NCI-H2227 treated with DMSO at 0.1 percent for 48 hours (cell line): ENCODE data around the gene CITED1.
A peak's percentile ranks its signal among the peaks of the same experiment; 100 is the strongest.

Experiments
- DNase-seq: peaks from one replicate; lab custom pipeline; 2025; lab: John Stamatoyannopoulos, UW

The CITED1 gene

DNA sequence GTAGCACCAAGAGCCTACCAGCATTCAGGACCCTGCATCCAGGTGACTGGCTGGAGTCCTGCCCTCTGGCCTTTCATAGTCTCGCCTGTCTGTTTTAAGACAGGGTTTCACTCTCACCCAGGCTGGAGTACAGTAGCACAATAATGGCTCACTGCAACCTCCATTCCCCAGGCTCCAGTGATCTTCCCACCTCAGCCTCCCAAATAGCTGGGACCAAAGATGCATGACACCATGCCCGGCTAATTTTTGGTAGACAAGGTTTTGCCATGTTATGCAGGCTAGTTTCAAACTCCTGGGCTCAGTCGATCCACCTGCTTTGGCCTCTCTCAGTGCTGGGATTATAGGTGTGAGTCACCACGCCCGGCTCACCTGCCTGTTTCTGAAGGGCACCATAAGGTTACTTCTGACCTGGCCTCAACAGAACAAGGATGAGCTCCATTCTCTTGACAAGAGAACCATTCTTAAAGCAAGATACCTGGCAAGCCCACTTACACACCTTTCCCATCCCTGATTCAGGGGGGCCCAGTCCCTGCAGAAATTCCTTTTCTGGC lies 35.3 kb downstream of the CITED1 start:
- no peak for DNase-seq

DNA sequence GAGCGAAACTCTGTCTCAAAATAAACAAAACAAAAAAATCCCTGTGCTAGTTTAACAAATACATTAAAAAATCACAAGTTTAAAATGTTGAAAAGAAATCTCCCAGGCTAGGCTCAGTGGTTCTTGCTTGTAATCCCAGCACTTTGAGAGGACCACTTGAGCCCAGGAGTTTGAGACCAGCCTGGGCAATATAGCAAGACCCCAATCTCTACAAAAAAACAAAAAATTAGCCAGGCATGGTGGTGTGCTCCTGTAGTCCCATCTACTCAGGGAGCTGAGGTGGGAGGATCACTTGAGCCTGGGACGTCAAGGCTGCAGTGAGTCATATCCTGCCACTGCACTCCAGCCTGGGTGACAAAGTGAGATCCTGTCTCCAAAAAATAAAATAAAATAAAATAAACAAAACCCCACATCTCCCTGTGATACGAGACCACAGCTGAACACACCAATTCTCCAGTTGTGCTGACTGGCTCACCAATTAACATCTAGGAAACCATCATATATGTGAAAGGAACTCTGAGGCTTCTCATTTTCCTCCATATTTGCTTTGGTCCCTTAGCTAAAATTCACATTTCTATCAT lies 36.0 kb downstream of the CITED1 start:
- no peak for DNase-seq

DNA sequence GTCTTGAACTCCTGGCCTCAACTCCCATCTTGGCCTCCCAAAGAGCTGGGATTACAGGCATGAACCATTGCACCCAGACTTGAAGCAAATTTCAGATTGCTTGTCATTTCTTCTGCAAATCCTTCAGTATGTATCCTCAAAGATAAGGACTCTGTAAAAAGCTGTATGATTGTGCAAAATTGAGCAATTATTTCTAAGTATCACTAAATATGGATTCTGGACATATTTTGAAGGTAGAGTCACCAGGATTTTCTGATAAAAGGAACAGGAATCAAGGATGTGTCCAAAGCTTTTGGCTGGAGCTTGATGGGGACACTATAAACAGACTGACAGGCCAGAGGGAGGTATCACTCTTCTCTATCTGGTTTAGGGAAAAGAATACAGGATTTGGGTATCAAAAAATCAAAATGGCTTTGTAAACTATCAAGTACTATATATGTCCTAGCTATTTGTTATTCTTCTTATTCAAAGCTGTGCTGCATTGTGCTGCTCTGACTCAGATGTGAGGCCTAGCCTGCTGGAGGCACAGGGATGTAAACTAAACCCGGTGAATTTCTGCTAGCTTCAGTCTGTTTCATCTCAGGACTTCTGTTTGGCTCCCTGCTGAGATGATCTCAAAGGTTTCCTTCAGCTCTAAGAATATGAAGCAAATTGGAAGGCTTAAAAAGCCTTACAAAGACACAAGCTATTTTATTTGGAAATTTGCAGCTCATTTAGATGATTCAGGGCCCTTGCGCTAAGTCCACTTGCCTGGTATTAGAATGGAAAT lies 36.9 kb downstream of the CITED1 start:
- peak; percentile 61 for DNase-seq

DNA sequence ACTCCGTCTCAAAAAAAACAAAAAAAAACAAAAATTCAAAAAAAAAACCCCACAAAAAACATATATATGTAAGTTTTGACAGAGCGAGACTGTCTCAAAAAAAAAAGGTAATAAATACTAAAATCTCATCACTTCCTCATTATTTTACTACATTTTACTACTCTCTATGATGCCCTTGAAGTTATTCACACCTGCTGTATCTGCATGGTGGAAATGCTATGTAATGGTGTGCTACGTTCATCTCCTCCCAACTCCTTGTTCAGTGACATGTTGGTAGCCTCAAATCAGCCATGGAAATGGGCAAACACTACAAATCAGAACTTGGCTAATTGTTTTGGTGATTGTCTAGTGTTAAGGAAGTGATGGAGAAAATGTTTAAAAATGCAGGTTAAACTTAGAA lies 40.5 kb downstream of the CITED1 start:
- DNase-seq, result no peak

DNA sequence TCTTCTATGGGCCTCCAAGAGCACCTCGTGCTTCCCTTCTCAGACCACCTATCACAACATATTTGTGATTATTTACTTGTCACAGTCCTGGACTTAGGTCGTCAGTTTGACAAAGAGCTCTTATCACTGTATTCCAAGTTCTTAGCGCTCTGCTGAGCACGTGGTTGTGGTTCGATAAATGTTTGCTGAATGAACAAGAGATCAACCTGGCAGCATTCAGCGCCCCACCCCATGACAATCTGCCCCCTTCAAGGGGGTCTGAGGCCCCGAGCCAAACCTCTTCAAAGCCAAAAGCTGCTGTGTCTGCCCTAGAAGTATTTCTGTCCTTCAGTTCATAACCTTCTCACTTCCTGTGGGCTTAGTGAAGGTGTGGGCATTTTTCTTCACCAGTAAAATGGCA lies 43.6 kb downstream of the CITED1 start:
- no peak for DNase-seq

DNA sequence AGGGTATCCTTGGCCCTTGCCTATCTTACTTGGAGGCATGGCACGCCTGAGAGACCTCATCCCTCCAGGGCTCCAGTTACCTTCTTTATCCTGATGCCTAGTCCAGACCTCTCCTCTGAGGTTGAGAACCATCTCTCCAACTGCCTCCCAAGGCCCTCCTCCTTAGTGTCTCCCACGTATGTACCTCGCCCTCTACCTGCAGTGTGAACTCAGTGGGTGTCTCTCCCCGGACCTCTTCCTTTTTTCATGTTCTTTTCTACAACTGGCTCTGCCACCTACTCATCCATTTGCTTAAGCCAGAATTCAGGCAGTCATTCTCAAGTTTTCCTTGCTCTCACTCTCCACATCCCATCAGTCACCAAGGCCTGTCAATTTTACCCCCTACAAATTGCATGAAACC lies 45.3 kb downstream of the CITED1 start:
- no peak for DNase-seq

DNA sequence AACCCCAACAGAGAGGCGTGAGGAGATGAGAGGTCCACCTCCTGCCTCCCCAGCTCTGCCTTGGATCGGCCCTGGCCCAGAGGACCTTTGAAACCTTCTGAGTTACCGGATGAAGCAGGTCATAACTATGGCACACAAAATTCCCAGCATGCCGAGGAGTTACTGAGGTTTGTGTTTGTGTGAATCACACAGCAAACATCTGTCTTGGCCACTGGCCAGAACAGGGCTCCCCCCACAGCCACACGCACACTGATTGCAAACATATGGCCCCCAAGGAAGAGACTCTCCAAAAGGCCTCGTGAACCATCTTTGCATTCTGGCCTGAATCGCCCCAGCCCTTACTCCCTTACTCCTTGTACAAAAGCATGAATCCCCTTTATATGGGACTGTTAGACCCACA lies 47.5 kb downstream of the CITED1 start:
- DNase-seq, result no peak

DNA sequence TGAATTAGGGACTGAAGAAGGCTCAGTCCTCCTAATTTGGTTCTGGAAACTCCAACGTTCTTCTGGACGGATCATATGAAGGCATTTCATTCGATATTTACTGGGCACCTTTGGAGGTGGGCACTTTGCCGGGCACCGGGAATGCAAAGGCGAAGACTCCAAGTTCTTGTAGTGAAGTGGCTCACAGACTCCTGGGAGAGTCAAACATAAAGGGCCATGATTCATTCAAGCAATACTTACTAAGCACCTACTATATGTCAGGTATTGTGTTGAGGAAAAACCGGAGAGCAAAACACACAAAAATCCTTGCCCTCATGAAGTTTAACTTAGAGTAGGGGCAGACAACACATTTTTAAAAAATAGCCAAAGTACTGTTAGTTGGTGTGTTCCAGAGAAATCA lies 49.9 kb downstream of the CITED1 start:
- DNase-seq, result no peak

DNA sequence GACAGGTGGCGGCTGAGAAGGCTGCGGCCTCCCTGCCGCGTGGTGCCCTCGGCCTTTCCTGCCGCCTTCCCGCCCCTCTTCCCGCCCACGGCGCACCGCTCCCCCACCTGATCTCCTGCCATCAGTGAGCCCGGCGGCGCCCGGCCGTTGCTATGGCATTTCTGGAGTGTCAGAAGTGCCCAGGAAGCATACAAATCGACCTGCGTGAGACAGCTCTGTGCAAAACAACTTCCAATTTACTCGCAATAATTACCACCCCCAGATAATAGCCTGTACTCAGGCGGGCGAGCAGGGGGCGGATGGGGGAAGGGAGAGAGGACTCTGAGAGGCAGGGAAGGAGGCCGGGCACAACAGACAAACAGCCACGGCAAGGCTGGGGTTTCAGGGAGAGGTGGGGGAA lies 50.3 kb downstream of the CITED1 start:
- DNase-seq, result peak; percentile 98

DNA sequence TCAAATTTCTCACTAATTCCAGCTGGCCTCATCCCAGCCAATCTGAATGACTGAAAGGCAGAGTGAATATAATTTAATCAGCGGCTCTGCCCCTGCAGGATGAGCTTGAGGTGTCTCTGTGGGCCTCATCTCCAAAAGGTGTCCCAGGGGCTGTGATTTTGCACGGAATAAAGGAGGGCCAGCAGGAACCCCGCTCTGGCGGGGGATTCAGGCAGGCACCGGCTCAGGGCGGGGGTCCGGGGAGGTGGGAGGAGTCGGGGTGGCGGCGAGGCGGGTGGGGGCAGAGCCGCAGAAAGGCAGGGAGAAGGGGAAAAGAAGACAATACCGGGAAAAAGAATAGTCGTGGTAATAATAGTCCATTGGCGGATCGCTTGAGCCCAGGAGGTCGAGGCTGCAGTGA lies 50.9 kb downstream of the CITED1 start:
- DNase-seq, result peak; percentile 88

DNA sequence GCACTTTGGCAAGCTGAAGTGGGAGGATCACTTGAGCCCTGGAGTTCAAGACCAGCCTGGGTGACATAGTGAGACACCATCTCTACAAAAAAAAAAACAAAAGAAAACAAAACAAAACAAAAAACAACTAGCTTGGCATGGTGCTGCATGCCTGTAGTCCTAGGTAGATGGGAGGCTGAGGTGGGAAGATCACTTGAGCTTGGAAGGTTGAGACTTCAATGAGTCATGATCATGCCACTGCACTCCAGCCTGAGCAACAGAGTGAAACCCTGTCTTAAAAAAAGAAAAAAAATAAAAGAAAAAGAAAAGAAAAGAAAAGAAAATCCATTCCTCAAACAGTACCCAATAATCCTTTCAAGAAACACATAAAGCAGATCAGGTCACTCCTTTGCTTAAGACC lies 52.0 kb downstream of the CITED1 start:
- DNase-seq, result no peak
